IPS DF 19.7 (cell line): ENCODE measurements around the gene IL1RN.

Experiments used
- DNase-seq: peaks from one replicate; pipeline ENCODE4 v3.0.0-alpha.2; 2013; ENCODE audit warnings: low read depth, low spot score

Gene IL1RN

DNA sequence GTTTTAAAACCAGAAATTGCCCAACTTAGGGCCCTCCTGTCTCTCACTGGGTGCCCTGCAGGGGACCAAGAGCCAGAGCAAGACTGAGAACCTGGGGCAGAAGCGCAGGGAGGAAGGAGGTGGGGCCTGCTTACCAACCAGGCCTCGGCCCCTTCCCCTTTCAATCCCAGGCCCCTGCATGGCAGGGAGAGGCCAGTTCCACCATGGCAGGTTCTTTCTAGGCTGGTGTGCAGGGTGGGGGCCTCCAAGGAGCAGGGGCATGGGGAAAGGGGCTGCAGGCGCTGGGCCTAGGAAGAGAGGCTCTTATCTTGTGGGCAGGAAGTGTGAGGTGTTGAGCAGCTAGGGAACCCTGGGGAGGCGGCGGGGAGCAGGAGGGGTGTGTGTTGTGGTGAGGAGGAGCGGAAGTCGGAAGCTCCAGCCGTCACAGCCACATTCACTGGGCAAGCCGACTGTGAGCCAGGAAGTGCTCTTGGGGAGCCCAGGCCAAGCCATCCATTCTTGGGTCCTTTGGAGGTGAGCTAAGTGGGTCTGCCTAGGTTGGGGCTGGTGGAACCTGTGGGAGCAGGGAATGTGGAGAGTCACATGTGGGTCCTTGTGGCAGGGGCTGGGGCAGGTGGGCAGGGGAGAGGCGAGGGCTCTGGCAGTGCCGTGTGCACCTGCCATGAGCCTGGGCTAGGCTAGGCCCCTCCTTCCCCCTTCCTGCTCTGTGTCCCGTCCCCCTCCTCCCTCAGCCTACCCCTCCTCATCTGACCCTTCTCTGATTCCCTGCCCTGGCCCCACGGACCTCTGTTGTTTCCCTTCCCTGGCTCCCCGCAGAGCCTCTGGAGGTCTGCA is 46.4 kb downstream of the IL1RN start, which contains the start of gene PSD4:
PSD4 (plus strand) TSS at position 430 of the 834 bp plus-strand sequence. CDS start 8,486 bp downstream, outside the sequence.
- no peak for DNase-seq

GRCh38 chr2:113174376-113174750 is 47.0 kb downstream of the IL1RN start:
- no peak for DNase-seq

GRCh38 chr2:113175042-113175628 is 47.7 kb downstream of the IL1RN start:
- no peak for DNase-seq

- DNase-seq: no peak
Observed at GRCh38 chr2:113175736-113176695, 48.6 kb downstream of the IL1RN start.

DNA sequence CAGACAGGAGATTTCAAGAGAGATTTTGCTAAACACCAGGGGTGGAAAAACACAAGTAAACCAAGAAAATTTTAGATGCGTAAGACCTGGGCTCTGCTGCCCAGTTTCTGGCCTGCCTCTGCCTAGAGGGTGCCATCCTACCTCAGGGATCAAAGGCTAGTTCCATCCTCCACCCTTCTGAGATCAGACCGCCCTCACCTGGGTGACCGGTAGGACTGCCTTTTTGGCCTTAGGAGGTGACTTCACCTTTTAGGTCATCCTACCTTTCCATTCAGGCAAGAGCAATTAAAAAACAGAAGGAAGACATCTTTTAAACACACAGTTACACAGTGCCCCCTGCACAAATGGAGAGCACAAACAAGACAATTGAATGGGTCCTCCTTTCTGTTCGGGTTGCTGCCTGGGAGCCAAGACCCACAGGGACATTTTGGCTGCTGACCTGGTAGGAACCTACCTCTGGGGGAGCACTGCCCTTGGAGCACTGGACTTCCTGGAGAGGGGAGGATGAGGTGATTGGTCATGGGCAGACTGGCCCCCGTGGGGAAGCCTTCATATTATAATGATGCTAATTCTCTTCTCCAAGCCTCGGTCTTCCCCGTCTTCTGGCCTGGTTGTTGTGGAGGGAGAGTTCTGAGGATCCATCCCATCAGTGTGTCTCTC is 49.4 kb downstream of the IL1RN start:
- DNase-seq: no peak

DNA sequence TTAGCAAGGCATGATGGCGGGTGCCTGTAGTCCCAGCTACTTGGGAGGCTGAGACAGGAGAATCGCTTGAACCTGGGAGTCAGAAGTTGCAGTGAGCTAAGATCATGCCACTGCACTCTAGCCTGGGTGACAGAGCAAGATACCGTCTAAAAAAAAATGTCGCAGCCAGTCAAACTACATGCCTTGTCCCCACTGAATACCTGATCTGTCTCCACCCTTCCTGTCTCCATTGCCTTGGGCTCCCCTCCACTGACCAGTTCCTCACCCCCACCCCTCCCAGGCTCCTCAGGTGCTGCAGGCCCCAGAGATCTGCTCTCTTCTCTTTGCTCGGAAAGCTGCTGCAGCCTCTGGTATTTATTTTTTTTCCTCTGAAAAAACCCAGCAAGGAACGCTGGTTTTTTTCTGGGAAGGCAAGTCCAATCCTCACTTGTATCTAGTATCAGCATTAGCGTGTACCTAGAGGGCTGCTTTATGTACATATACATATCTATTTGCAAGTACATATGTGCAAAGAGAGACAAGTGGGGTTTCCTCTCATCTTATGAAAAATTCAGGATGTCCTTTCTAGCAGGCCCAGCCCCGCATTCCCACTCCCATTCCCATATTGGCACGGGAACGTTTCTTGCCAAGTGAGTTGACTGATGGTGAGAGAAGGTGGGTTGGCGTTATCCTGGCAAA is 50.8 kb downstream of the IL1RN start:
- DNase-seq: no peak

DNA sequence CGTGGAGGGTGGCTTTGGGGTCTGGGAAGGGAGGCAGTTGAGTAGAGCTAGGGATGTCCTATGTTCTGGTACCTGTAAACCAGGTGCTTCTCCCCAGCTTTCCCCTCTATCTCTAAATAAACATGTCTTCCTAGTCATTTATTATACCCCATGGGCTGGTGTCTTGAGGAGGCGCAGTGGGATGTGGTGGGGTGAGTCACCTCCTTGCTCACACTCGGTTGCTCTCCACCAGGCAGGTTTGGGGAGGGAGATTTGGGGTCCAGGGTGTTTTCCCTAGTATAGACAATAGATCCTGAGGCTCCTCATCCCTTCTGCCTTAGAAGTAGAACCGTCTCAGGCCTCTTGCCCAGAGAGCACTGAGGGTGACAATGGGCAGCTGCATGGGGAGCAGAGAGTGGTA is 51.5 kb downstream of the IL1RN start:
- DNase-seq: no peak

- DNase-seq: no peak
Observed at GRCh38 chr2:113179446-113180045, 52.1 kb downstream of the IL1RN start.

- no peak for DNase-seq
Observed at GRCh38 chr2:113180131-113180946, 52.9 kb downstream of the IL1RN start.

DNA sequence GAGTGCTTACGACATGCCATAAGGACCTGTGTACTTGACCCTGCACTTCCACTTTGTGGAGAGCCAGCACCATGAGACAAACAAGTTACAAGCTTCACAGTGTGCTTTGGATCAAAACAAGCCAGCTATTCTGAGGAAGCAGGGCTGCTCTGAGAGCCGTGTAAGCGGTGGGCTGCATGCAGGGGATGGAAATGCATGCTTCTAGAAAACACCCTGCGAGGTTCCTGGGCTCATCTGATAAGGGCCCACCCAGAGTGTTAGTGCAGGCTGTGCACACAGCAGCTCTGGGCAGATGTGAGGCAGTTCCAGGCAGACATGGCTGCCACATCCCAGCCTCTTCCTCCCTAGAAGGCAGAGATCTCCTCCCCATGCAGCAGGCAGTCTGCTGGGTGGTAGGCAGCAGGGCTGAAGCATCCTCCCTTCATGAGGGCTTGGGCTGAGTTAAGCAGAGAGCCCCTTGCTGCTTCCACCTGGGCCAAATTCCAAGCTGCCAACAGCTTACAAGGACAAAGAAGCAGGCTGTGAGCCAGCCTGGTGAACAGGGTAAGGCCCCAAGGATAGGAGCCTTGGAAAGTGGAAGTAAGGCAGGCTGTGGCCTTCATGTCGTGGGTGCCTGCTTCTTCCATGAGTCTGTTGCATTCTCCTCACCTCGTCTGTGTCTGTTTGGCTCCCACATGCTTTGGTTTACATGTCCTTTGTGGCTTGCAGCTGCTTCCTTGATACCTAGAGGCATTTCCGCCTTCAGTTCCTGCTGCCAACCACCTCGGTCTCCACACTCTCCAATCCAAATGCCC is 54.1 kb downstream of the IL1RN start:
- DNase-seq: no peak

DNA sequence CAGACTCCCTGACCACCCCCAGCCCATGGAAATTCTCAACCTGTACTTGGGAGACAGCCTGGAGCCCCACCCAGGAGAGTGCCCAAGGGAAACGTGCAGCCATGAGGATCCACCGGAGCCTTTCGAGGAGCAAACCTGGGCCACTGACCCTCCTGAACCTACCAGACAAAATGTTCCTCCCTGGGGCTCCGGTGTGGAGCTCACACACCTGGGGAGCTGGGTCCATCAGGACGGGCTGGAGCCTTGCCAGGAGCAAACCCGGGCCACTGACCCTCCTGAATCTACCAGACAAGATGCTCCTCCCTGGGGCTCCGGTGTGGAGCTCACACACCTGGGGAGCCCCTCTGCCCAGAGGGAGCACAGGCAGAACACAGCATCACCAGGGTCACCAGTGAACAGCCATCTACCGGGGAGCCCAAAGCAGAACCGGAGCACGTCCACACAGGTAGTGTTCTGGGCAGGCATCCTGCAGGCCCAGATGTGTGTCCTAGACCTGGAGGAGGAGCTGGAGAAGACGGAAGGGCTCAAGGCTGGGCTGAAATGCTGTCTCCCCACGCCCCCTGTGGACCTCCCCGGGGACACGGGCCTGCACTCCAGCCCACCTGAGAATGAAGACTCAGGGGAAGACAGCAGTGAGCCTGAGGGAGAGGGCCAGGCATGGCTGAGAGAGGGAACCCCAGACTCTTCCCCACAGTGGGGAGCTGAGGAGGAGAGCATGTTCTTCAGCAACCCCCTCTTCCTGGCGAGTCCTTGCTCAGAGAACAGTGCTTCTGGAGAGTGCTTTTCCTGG is 55.3 kb downstream of the IL1RN start:
- DNase-seq: no peak

DNA sequence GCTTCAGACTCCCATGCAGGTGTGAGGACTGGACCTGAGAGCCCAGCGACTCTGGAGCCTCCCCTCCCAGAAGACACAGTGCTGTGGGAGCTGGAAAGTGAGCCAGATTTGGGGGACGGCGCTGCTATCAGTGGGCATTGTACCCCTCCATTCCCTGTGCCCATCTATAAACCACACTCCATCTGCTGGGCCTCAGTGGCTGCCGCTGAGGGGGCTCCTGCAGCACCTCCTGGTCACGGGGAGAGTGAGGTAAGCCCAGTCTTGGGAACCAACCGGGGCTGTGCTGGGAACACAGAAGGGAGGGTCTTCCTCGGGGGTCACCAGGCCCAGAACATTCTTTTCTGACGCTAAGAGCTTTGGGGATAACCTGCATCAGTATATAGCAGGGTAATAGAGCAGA is 55.9 kb downstream of the IL1RN start:
- no peak for DNase-seq
